Measurements from ENCODE around the gene PAQR7.
A peak's percentile ranks its signal among the peaks of the same experiment; 100 is the strongest.

Gene PAQR7

DNA sequence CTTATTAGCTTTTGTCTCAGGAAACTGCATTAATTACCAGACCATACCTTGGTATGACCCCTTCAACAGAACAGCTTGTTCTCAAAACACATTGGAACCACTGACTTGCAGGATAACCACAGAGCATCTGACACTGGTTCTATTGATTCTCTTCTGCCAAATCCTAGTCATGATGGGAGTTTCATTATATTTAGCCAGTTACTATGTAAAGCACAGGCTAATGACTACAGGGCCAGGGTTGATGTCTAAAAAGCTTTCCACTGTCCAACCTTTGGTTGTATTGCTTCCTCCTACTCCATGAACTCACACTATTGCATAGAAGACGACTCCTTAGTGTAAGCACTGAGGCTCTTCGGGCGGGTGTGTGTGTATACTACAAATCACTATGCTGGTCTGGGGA, 27.0 kb upstream of the PAQR7 start:
- no peak for DNase-seq (ENCODE audit: low read depth in 2 of 2)

DNA sequence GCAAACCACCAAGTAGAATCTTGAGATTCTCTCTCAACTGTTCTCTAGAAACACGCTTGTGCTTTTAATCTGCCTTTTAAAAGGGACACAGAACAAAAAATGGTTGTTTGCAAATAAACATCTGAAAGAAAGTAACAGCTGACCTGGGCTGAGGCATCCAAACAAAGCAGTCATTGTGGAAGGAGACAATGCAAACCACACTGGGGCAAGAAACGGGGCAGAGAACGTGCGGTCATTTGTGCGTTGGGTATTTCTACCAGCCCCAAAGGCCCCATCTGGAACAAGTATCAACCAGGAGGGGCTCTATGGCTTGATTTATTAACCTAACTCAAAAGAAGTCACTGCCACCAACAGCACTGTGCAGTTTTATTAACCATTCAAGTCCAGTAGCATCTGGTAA, 24.7 kb upstream of the PAQR7 start:
- DNase-seq (ENCODE audit: low read depth in 2 of 2): no peak

DNA sequence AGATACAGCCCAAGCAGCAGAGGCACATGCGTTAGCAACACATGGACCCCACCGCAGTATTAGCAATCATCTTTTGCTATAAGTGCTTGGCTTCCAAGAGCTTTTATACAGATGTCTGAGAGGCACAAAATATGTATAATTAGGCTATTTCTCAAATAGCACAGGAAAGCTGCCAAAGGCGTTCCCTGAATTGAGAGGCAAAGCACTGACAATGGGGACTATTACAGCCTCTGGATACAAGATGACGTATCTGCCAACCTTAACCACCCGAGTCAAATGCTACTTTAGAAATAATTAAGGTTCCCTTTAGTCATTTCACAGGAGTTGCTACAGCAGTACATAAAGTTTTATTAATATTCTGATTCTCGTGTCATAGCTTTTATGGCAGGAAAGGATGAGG, 24.3 kb upstream of the PAQR7 start:
- no peak for DNase-seq (ENCODE audit: low read depth in 2 of 2)

DNA sequence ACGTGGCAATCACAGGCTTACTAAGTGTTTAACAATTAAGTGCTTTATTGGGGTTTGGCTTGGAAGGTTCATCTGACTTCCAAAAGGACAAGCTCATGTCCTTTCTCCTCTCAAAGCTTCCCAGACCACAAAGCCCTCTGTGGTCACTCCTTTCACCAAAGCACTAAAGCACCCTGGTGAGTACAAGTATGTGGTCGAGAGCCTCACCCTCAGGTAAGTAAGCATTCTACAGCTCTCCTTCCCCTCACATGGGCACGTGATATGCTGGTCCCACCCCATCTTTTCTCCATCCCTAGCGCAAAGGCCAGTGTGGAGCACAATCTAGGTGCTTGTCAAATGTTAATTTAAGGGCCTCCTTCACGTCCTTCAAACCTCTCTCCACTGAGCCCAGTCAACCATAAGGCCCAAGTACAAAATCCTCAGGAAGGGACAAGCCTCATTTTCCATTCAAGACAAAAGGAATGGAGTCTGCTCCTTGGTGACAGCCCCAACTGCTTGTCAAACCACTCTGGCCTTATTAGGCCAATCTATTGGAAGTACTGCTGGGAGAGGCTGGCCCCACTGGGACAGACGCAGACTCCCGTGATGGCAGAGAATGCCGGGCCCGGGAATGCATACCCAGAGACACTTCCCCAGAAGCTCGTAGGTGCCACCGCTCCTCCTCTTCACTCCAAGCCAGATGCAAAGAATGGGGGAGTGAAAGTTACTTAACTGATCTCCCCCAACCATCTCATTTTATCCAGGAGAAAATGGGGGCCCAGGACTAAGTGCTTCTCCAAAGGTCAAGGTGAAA, 22.9 kb upstream of the PAQR7 start:
- DNase-seq (ENCODE audit: low read depth in 2 of 2): no peak

DNA sequence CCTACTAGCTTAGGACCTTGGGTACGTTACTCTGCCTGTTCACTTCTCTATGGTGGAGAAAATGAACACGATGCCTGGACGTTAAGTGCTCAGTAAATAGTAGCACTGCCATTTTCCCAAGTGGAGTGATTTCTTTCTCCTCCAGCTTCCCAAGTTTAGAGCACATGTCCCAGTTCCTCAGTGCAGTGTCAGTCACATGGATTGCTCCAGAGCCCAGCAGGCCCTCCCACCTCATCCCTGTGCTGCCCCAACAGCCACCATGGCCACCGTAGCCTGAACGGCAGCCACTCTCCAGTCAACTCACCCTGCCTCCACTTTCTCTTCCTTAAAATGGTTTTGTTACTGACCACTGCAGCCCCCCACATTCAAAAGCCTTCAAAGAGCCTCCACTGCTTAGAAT, 22.2 kb upstream of the PAQR7 start:
- DNase-seq (ENCODE audit: low read depth in 2 of 2): no peak

DNA sequence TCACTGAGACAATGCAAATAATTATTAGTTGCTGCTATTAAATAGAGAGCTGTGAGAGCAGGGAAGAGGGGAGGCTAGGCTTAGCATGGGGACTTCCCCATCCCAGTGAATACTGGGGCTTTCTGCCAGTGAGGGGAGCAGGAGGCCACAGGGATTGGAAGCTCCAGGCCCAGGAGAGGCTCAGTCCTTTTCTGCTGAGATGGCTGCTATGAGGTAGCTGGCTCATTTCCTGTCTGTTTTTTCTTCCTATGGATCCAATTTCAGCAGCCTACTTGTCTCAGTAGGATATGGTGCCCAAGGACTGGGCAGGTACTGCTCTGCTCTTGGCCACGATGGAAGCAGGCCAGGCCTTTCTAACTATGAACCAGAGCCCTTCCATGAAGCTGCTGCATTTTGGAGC, 20.8 kb upstream of the PAQR7 start:
- no peak for DNase-seq (ENCODE audit: low read depth in 2 of 2)

DNA sequence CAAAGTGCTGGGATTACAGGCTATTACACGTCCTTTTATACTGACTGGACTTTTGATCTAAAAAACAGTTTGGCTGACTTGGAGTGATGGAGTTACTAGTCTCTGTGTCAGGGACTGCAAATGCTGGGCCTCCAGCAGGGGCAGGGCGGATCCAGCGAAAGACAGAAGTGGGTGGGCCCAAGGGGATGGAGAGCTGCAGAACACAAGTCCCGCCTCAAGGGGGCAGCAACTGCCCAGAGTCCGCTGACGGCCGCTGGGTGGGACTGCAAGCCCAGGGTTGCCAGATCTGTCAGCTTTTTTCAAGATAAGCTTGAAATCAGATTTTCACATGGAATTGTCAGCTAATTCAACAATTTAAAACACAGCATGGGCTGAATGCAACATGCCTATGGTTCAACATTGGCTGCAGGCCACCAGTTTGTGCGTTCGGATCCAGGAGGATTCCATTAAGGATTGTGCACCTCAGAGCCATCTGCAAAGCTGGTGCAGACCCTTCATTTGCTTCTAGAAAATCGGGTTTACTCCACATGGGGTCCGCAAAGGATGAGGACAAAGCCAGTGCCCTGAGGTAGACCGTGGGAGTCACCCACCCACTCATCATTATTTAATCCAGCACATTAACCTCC, 20.0 kb upstream of the PAQR7 start:
- DNase-seq (ENCODE audit: low read depth in 2 of 2): peak; percentile 81 to 84

DNA sequence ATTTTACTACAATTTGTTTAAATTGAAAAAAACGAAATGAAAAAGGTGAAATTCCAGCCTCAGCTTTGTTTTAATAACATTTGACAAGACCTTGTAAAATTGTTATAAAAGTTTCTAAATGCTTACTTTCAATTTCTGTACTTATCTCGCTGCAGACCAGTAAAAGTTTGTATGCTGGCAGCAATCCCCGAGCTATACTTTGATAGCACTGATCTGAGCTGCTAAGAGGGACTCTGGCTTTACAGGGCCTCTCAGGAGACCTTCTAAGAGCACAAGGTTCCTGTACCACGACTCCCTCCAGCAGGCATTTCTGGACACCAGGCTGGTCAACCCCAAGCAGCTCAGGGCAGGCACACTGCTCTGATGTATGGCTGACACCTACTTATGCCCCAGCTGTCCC, 17.6 kb upstream of the PAQR7 start:
- no peak for DNase-seq (ENCODE audit: low read depth in 2 of 2)

DNA sequence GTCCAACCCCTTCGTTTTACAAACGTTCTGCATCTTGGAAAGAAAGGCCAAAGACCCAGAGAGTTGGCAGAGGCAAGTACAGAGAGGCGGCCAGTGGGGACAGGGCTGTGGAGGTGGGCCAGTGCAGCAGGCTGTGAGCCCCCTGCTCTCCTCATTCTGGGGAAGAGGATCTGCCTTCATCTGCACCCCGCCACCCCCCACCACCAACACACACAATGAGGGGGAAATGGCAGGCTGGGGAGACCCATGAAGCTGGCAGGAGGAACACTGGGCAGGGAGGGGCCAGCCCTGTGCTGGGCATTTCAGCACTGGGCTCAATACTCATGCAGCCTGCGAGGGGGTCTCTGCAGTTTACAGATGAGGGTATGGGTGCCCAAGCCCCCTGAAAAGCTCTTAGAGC, 16.1 kb upstream of the PAQR7 start:
- no peak for DNase-seq (ENCODE audit: low read depth in 2 of 2)

DNA sequence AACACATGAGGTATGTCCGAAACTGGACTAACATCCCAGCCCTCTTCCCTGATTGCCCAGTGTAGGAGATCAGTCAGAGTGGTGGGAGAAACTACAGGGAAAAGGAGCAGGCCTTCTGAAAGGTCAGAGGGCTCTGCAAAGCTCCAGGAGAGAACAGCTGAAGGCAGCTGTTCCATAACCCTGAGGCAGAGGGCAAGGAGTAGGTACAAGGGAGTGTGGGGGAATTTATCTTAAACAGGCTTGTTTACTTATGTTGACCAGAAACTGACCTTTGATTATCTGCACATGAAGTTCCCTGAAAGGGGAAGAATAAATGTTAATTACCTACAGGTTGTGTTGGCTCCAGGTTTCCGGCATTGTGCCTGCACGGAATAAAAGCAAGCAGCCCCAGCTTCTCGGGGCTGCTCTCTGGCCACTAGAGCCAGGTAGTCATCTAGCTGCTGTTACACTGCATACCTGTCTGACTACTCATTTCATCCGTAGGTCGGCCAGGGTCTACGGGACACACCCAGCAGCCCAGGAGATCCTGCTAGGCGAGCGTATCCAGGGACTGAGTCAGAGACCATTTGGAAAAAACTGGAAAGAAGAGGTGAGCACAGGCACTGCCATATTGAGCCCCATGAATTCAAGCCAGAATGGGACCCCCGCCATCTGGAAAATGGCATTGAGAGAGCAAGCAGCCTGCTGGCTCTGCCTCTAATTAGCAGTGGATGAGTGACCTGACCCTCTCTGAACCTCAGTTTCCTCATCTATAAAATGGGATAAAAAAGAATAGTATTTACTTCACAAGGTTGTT, 14.9 kb upstream of the PAQR7 start:
- DNase-seq (ENCODE audit: low read depth in 2 of 2): no peak

DNA sequence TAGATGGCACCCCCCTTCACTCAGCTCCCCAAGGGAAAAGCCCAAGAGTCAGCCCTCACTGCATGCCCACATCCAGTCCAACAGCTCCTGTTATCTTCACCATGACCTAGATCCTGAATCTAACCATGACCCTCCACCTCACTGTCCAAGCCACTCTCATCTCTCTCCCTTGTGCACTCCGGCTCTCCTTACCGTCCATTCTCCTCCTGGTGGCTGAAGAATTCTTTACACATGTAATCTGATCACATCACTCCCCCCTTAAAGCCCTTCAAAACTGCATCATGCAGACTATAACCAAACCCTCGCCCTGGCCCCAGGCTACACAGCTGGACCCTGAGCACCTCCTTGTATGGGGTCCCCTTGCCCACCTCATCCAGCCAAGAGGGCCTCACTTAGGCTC, 14.0 kb upstream of the PAQR7 start:
- no peak for DNase-seq (ENCODE audit: low read depth in 2 of 2)

DNA sequence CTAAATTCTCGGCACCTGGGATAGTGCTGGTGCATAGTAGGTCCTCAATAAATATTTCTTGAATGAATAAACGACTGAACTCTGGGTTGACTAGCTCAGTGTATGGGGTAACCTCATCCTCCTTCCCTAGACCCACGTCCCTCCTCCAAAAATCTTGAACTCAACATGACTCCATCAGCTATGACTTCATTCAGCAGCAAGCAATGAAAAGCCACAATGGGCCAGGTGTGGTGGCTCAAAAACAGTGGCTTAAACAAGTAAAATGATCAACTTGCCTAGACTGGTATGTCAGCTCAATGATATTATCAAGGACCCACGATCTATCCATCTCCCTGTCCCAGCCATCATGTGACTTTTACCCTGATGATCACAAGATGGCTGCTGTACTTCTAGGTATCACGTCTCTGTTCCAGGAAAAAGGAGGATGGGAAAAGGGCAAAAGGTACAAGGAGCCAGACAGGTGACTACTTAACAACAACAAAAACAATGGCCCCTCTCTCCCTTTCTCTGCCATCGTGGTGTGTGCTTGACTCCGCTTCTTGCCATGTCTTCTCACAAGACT, 13.0 kb upstream of the PAQR7 start:
- no peak for DNase-seq (ENCODE audit: low read depth in 2 of 2)

DNA sequence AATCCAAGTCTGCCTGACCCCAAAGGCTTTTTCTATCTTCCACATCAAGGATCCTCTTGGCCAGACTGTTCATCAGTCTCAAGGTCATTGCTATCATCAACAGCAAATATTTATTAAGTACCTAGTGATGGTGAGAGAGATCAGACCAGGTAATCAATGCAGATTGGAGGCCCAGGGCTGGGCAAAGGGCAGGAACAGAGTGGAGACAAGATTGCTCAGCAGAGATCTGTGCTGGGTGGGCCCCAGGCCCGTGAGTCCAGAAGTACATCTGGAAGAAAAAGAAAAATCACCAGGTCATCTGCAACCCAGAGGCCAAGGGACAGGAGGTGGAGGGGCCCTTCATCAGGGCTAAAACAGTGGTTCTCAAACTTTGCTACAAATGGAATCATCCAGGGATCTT, 10.1 kb upstream of the PAQR7 start:
- no peak for DNase-seq (ENCODE audit: low read depth in 2 of 2)

DNA sequence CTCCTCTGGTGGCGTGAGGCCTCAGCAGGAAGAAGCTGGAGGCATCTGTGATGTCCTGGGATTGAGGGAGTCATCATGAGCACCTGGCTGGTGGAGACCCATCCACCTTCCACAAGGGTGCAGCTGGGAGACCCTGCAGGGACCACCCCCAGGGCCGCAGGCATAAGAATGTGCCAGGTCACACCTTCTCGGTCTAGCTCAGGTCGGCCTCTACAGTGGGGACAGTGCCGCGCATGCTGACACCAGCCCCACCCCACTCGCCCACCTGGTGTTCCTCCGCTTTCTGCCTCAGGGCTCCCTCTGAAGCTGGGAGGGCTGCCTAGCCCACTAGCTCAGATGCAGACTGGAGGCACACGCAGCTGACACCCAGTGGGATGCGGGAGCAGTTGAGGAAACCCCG, 5.8 kb upstream of the PAQR7 start:
- no peak for DNase-seq (ENCODE audit: low read depth in 2 of 2)

DNA sequence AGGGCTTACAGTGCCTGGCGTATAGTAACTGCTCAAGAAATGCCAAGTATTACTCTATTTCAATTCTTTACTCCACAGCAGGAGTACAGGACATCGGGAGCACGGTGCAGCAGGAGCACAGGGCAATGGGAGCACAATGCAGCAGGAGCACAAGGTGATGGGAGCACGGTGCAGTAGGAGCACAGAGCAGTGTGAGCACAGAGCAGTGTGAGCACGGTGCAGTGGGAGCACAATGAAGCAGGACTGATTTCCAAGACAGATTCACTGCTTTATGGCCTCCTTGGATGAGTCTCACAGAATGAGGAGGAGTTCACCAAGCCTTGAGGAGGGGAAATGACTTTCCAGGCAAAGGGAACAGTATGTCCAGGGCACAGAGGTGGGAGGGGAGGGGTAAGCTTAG, 5.0 kb upstream of the PAQR7 start:
- no peak for DNase-seq (ENCODE audit: low read depth in 2 of 2)

DNA sequence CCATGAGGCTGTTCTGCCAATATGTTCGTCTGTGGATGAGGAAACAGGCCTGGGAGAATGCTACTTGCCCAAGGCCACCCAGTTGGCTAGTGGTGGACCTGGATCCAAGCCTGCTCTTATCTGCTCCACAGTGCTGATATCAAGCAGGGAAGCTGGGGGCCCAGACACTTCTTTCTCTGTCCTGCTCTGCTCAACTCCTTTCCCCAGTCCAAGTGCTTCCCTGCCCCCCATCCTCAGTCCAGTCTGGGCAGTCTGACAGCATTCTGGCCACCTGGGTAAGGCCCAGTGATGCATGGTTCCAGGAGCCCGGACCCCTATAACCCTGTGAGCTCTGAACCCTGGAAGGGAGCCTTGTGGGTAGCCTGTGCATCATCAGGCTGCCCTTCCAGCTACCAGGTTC, 4.2 kb upstream of the PAQR7 start:
- no peak for DNase-seq (ENCODE audit: low read depth in 2 of 2)

DNA sequence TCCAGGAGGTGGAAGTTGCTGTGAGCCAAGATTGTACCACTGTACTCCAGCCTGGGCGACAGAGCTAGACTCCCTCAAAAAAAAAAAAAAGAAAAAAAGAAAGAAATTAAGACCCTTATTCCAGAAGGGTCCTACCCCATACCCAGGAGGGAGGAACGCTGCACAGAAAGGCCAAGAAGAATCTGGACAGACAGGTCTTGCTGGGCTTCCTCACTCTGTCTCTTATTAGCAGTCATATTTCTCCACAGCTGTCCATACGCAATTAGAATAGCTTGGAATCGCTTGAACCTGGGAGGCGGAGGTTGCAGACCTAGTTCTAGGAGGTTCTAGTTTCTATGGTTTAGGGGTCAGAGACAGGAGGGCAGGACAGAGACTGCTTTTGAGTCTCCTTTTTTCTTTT, 3.2 kb upstream of the PAQR7 start:
- no peak for DNase-seq (ENCODE audit: low read depth in 2 of 2)

DNA sequence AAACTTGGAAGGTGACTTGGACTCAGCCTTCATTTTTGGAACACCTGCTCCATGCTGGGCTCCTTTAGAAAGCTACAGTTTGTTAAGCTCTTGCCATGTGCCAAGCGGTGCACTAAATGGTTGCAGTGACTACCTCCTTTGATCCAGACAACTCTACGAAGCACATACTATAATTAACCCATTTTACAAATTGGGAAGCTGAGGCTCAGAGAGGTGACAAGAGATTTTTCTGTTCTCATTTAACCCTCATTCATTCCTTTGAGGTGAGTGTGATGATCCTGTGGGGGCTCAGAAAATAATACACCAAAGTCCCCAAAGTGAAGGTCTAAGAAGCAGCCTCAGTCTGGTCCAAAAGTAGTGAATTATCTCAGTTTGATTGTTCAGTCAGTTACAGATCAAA, 1.6 kb upstream of the PAQR7 start:
- no peak for DNase-seq (ENCODE audit: low read depth in 2 of 2)

DNA sequence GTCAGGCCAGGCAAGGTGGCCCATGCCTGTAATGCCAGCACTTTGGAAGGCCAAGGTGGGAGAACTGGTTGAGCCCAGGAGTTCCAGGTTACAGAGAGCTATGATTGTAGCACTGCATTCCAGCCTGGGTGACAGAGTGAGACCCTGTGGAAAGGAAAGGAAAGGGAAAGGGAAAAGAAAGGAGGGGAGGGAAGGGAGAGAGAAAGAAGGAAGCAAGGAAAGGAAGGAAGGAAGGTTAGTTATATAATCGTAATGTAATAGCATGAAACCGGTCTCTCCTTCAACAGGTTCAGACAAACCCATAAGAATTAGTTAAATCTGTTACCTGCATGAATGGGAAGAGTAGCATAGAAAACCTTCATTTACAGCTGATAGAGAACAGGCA, 1.2 kb upstream of the PAQR7 start:
- no peak for DNase-seq (ENCODE audit: low read depth in 2 of 2)

DNA sequence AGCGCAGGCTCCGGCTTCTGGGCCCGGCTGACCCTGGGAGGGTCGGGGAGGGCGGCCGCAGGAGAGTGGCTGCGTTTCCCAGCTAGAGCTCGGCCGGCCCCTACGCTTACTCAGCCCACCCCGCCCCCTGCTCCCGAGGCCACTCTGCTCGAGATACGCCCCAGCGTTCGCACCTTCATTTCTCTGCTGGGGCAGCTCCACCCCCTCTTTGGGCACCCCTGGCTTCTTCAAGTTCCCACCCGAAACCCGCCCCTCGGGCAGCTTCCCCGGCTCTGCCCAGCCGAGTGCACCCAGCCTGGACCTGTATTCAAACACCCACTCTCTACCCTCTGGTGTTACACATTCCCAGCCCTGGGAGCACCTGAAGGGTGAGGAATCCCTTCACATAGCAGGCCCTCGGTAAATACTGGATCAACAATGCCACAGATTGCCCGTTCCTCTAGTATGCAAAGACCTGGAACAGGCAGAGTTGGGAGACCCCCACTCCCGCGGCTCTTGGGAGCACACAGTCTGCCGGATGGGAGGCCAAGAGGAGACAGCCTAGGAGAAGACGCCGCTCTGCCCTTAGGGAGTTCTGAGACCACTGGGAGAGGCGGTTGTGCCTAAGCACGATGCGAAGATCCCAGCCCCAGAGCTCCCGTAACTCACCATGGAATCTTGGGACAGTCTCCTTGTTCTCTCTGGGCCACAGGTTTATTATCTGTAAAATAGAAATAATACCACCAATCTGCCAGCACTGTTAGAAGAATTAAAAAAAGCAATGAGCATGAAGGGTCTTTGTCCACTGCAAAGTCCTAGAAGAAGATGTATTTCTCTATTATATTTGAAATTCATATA, 566 bp upstream of the PAQR7 start:
- DNase-seq (ENCODE audit: low read depth in 2 of 2): no peak

DNA sequence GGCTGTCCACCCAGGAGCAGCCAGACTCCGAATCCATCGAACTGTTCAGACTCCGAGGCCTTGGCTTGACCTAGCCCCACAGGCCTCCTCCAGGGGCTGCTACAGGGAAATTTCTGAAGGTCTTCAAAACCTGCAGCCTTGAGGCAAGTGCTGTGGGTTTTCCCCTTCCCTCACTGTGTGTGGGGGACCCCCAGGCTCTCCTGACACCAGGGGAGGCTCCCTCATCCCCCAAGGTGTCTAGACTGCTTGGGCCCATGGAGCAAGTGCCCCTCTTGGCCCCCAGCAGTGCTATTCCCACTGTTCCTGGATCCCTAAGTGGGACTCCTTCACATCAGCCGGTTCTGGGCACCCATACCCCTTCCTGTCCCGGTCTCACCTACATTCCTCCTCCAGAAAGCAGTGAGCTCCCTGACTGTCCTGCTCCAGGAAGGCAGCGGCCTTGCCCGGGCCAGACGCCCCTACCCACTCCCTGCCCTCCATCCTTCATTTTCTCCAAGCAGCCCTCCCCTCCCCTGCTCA, 814 bp downstream of the PAQR7 start:
- no peak for DNase-seq (ENCODE audit: low read depth in 2 of 2)

DNA sequence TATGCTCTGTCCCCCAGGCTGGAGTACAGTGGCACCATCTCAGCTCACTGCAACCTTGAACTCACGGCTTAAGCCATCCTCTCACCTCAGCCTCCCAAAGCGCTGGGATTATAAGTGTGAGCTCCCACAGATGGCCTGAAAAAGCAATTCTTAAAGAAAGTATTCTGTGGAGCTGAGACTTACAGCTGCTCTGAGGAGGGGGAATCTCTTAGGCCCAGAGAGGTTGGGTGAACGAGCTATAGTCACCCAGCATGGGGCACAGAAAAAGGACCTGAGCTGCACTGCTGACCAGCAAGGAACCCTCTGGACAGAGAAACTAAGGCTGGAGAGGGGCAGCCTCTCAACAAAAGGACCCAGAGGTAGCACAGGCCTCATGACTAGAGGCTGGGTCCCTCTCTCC, 1.3 kb downstream of the PAQR7 start:
- no peak for DNase-seq (ENCODE audit: low read depth in 2 of 2)

All from stimulated activated CD4-positive, alpha-beta T cell treated with anti-CD3 and anti-CD28 coated beads, Interleukin-15, amount 100 ng/mL, for 48 hours (primary cell).